Stimulated activated CD4-positive, alpha-beta T cell treated with anti-CD3 and anti-CD28 coated beads, Interleukin-2, amount 100 ng/mL, for 24 hours (primary cell): Measurements from ENCODE around the gene TNK1.

Source experiments
- DNase-seq, 2 donors: peaks; one replicate each; pipeline ENCODE4 v3.0.0-alpha.2; 2020

TNK1 gene

DNA sequence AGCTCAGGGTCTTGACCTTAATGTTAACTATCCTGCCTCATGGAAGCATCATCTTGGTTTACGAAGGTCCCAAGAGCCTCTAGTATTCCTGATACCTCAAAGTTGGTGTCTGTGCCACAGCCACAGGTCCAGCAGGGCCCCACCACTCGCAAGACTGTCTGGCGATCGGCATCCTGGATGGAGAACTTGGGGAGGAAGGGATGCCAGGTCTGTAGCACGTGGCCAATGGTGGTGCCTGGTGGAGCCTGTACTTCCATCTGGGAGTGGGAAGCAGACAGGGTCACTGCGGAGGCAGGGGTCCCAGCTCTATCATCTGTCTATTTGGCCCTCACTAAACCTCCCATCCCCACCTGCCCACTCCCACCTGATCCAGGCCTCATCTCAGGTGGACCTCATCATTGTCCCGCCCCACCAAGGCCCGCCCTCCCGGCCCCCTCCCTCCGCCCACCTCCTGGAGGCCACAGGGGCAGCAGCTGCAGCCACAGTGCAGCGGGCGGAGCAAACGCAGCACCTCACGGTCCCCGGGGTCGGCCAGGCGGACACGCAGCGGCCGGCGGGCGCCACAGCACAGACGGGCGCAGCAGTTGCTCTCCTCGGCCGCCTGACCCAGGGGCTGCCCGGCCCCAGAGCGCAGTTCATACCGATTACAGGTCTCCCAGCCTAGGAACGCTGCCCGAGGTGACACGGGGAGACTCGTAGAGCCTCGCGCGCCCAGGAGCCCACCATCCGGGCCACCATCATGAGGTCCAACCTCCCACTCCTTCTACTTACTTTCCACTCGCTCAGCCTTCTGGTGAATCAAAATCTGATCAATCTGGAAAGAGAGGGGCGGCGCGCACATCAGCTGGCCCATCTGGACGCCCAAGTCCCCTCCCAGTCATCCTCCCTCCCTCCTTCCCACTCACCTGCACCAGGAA is 12.1 kb downstream of the TNK1 start:
- DNase-seq, result no peak

GRCh38 chr17:7393613-7394451 is 12.9 kb downstream of the TNK1 start:
- peak; percentile 44 to 69 for DNase-seq

- DNase-seq, result peak; percentile 86 to 90
These were observed 13.7 kb downstream of the TNK1 start, which contains the start of gene PLSCR3 for GRCh38 chr17:7394452-7395191. TSS of gene PLSCR3 (minus strand) at chr17:7394525. CDS start at chr17:7394110, 415 bp downstream.

- no peak for DNase-seq
These were observed 15.3 kb downstream of the TNK1 start for GRCh38 chr17:7396147-7396546.

GRCh38 chr17:7398612-7399011 is 17.7 kb downstream of the TNK1 start:
- DNase-seq, result no peak

DNA sequence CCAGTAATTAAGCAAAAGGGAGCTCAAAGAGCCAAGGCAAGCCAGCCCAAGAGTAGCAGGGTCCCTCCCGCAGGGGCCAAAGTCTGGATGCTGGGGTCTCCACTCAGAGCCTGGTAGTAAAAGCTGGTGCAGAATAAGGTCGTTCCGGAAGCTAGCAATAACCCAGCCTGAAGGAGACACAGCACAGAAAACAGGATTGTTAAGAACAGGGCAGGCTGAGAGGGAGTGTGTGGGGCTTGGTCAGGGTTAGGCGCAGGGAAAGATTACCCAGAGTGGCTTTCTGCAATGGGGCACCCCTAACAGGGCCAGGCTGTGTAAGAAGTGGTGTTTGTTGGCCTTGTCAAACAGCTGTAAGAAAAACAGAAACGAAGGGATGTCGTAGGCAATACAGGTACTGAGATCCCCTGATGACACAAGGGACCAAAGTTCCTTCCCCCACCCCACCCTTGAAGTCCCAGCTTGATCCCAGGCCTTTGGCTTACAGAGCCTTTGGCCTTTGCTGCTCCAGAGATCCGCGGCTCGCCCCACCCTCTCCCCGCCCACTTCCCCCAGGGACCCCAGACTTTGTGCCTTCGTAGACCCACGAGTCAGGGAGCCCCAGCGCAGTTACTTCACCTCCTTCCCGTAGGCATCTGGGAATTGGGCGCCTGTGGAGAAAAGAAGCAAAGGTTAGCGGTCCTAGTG is 22.3 kb downstream of the TNK1 start:
- peak; percentile 27 to 34 for DNase-seq

DNA sequence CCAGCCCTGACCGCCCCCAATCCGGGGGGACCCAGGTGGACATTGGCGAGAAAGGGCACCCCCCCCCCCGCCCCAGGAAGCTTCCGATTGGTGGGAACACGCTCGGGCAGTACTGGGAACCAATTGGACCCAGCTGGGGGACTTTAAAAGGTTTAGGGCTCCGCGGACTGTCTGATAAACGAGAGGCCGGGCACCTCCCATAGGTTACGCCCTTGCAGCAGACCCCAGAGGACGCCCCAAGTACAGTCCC is 22.8 kb downstream of the TNK1 start:
- DNase-seq, result no peak

DNA sequence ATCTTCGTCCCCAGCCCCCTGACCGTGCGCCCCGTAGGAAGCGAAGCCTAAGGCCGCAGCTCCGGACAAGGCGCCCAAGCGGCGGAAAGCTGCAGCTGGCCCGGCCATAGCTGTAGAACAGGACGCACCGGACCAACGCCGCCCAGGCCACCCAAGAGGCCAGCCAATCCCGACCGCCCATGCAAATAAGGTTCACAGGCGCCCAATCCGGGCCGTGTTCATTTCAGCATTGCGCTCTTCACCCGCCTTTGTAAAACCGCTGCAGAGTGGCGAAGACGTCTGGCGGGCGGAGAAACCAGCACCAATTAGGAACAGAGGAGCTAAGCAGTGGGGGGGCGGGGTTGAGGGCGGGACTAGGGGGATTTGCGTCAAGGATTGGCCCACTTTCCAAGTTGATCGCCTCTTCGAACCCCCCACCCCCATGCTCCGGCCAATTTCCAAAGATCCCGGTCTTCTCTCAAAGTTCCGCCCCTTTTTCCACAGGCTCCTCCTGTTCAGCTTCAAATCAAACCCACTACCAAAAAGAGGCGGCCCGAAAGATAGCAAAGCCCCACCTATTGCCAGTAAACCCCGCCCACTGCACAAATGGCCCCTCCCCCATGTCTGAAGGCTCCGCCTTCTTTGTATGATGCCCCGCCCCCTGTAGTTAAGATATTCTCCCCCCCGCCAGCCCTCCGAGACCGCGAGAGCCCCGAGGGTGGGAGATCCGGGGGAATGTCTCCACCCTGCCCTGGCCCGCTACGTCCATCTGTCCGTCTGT is 23.3 kb downstream of the TNK1 start, which contains the start of gene TMEM256:
Gene TMEM256 (minus strand): TSS at position 121 of the 760 bp plus-strand sequence. CDS start 13 bp downstream, at position 108.
- DNase-seq, result peak; percentile 94 to 95

DNA sequence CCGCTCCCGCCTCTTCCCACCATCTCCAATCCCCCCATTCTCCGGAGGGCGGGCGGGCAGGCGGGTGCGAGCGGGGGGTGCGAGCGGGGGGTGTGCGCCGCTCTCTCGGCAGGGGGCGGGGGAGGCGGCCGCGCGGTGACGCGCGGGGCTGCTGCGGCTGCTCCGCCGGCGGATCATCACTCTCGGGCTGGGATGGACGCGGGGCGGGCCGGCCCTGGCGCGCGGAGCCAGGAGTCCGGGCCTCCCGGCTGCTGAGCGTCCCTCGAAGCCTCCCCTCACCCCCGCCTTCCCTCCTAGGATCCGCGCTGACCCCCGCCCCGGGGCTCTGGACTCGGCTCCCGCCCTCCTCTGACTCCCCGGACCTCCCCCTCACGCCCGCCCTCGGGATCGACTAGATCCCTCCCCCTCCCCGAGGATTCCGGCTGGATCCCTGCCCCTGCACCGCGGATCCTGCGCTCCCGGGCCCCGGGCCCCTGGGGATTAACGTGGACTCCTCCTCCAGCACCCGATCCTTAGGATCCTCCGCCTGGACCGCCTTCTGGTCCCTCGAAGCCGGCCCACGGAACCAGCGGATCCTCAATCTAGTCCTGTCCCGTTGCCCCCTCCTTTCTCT is 24.0 kb downstream of the TNK1 start:
- DNase-seq, result peak in 1 of 2 donors; percentile 68

DNA sequence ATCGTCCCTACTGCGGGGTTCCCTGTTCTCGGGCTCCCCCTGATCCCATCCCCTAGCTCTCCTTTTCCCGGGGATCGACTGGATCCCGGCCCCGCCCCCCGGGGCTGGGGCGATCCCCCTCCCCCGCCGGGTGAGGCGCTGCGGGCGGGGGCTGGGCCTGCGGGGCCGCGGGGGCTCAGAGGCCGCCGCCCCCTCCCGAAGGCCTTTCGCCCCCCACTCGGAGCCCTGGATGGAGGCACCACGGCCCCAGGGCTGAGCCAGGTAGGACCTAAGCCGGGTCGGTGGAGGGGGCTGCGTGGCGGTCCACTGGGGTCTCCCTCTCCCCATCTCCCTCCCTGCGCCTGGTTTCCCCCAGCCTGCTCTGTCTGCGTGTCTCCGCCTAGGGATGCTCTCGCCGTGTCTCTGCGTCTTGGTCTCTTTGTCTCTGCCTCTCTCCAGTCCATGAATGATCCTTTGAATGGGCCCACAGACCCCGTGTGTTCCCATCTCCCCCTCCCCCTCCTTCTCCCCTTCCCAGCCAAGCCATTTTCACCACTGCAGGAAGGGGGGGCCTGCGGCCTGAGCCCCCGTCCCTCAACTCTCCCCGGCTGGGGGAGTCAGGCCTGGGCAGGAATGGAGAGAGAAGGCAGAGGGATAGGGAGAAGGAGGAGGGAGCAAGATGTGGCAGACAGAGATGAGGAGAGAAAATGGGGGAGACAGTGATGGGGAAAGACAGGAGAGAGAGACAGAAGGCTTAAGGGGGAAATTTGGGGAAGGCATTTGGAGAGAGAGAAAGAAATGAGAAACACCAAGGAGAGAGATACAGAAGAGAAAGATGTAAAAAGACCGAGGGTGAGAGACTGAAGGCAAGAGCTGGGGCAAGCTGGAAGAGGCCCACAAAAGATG is 24.7 kb downstream of the TNK1 start:
- no peak for DNase-seq

DNA sequence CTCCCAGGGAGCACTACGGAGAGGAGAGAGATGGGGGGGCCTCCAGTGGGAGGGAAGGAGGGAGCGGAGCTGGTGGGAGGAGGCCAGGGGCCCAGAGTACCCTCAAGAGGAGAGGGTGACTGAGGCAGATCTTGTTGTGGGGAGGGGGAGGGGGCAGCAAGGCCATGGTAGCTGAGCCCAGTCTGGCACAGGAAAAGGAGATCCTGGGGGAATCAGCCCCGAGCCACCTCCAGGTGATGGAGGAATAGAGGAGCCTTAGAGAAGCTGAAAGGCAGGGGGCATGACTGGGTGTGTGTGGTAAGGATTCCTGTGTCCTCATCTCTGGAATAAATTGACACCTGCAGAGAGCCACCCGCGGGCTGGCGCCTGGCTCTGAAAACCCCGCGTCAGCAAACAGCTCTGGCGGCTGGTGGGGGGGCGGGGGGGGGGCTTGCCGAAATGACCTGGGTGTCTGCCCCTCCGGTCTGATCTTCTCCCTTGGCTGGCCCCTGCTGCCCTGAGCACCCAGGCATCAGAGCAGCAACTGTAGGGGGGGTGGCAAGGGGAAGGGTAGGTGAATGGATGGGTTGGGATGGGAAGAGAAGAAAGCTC is 25.4 kb downstream of the TNK1 start:
- no peak for DNase-seq

DNA sequence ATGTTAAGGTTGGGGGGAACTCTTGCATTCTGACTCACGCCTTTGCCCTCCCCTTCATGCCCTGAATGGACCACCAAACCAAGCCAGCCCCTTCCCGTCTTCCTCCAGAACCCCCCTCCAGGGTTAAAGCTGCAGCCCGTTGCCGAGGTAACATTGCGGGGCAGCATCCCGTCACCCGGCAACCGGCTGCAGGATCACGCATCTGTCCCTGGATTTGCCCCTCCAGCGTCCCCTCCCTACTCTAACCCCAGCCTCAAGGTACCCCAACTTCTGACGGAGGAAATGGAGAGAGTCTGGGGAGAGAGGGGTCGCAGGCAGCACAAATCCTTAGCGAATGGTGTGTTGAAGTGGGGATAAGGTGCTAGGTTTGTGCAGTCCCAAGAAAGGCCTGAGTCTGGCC is 26.2 kb downstream of the TNK1 start:
- no peak for DNase-seq

GRCh38 chr17:7407485-7408251 is 26.8 kb downstream of the TNK1 start, which contains the start of gene NLGN2:
TSS of gene NLGN2 (plus strand) at chr17:7407845. CDS start at chr17:7408256, 411 bp downstream.
- no peak for DNase-seq

GRCh38 chr17:7408252-7408727 is 27.4 kb downstream of the TNK1 start:
- peak in 1 of 2 donors; percentile 25 for DNase-seq

DNA sequence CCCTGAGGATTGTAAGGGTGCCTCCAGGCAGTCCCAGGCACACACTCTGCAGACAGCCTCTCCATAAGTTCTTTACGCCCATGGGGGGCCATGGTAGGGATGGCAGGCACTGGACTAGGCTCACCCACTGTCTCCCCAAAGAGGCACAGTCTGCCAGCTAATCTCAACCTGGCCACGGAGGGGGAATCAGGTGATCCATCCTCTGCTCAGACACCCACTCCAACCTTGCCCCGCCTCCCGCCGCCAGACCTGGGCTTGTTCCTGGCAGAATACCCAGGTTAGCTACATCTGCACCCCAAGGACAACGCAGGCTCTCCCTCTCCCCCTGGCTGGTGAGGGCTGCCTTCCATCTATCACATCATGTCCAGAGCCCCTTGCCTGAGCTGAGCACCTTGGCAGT is 28.0 kb downstream of the TNK1 start:
- DNase-seq, result no peak

DNA sequence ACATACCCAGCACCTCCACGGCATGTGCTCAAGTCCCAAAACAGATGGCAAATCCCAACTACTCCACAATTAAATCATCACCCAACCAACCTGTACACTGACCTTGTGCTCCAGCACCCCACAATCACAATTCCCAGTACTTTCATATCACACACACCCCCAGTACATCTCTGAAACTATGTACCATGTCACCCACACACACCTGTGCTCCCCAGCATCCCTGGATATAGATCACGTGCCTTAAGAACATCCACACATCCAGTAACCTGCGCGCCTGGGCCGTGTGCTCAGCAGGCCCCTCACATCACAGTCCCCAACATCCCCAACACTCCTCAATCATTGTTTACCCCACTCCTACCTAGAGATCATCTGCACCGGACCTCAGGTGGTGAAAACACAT is 28.8 kb downstream of the TNK1 start:
- no peak for DNase-seq

DNA sequence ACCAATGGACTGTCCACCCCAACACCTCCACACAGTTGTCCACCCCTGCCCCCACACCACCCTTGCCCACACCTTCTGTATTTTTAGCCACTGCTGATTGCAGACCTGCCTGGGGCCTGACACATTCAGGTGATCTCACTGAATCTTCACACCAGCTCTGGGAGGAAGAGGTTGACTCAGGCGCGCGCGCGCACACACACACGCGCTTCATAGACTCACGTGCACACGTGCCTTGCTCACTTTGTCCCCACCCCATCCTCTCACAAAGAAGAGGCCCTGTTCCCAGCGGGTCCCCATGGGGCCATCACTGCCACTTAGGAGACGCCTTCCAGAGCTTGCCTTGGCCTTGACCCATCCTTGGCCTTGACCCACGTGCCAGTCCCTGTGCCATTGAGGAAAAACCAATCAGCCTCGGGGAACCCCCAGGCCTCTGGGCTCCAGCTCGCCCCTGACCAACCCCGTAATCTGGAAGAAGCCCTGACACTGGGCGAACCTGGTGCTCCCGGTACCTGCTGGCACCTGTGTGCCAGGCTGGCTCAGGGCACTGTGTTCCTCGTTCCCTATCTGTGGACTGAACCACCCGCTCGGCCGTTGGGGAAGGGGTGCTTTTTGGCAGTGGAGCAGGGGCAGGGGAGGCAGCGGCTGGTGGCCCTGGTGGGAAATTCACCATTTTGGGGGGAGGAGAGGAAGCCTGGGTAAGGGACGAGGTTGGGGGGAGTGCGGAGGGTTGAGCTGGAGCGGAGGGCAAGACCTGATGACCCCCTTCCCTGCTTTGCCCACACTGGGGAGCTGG is 29.9 kb downstream of the TNK1 start:
- no peak for DNase-seq

DNA sequence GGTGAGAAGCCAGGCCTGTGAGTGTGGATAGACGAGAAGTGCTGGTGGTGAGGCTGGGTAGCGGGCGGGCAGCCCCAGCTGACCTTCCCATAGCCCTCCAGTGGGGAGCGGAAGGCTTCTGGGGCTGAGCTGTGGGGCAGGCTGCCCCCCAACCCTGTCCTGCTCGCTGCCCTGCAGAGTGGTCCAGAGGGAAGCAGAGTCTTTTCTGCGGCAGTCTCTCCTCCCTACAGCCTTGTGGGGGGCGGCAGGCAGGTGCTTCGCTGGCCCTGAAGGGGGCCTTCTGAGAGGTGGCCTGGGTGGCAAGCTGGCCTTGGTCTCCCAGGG is 30.5 kb downstream of the TNK1 start:
- DNase-seq, result no peak
